PC-9 (cell line): Measurements from ENCODE around the gene FGB. TPM values are rescaled to one million over a fixed set of nuclear protein-coding genes. Genes with fewer than 3 reads are reported as not detected.

Experiments
- BruUV-seq: library from RNA; stranded (reverse); fragments of 400-500 nt; replicated peaks from 2 replicates; lab custom pipeline; 2021; lab: Mats Ljungman, UMichigan
- CTCF ChIA-PET: fragments of 300-600 bp; sonication (Branson Sonifier 250); formaldehyde crosslinking; loops from one replicate; lab custom pipeline; 2022; ENCODE audit warnings: antibody characterized with exemption; lab: Charles Lee
- POLR2A ChIA-PET: fragments of 300-600 bp; sonication (Branson Sonifier 250); formaldehyde crosslinking; loops from one replicate; lab custom pipeline; 2022; ENCODE audit warnings: antibody characterized with exemption; ENCODE audit not compliant: unreplicated experiment; lab: Charles Lee
- DNase-seq, 2 experiments: peaks; one replicate each; pipeline versions ENCODE4 v3.0.0 to v3.0.0-alpha.2; 2015 to 2022; ENCODE audit warnings: mixed read lengths in 1 of 2
- H2AFZ ChIP-seq: fragments of 200-600 bp; sonication (generic); 2 replicates; pipeline ENCODE4 v1.8.1; 2017; ENCODE audit warnings: antibody characterized with exemption
- H3F3A ChIP-seq: fragments of 200-600 bp; sonication (generic); 2 replicates; pipeline ENCODE4 v1.8.1; 2017; ENCODE audit warnings: antibody characterized with exemption, mild to moderate bottlenecking, low read depth; ENCODE audit not compliant: insufficient read depth
- H3K27ac ChIP-seq: fragments of 200-600 bp; sonication (generic); 2 replicates; pipeline ENCODE4 v1.6.1; 2016; ENCODE audit warnings: mixed run types
- H3K27me3 ChIP-seq: fragments of 200-600 bp; sonication (generic); 2 replicates; pipeline ENCODE4 v1.6.1; 2016; ENCODE audit warnings: low read depth, mixed run types; ENCODE audit not compliant: insufficient read depth
- H3K36me3 ChIP-seq: fragments of 200-600 bp; sonication (generic); 2 replicates; pipeline ENCODE4 v1.6.1; 2016; ENCODE audit warnings: low read depth, mixed run types
- H3K4me1 ChIP-seq: fragments of 200-600 bp; sonication (generic); replicated peaks from 2 replicates; pipeline ENCODE4 v1.6.1; 2016; ENCODE audit warnings: mixed run types; ENCODE audit not compliant: insufficient read depth
- H3K4me2 ChIP-seq: fragments of 200-600 bp; sonication (generic); 2 replicates; pipeline ENCODE4 v1.6.1; 2017; ENCODE audit warnings: mixed run types
- H3K4me3 ChIP-seq: fragments of 200-600 bp; sonication (generic); 2 replicates; pipeline ENCODE4 v1.6.1; 2016; ENCODE audit warnings: mixed run types
- H3K79me2 ChIP-seq: fragments of 200-600 bp; sonication (generic); 2 replicates; pipeline ENCODE4 v1.6.1; 2017; ENCODE audit warnings: low read depth, mixed run types
- H3K9me2 ChIP-seq: fragments of 200-600 bp; sonication (generic); 2 replicates; pipeline ENCODE4 v1.8.1; 2017; ENCODE audit warnings: mild to moderate bottlenecking; ENCODE audit not compliant: insufficient read depth
- H3K9me3 ChIP-seq: fragments of 200-600 bp; sonication (generic); 2 replicates; pipeline ENCODE4 v1.8.1; 2016; ENCODE audit warnings: low read depth; ENCODE audit not compliant: insufficient read depth
- H4K20me1 ChIP-seq: fragments of 200-600 bp; sonication (generic); 2 replicates; pipeline ENCODE4 v1.8.1; 2017; ENCODE audit not compliant: insufficient read depth
- CTCF ChIP-seq: fragments of 200-600 bp; sonication (generic); conservative IDR thresholded peaks from 2 replicates; pipeline ENCODE4 v1.6.1; 2017; ENCODE audit warnings: mixed run types, antibody characterized with exemption, mild to moderate bottlenecking, moderate library complexity
- EZH2 ChIP-seq: fragments of 200-600 bp; sonication (generic); IDR thresholded peaks from 2 replicates; pipeline ENCODE4 v1.8.0; 2017; ENCODE audit warnings: antibody characterized with exemption, low read depth
- intact Hi-C: fragments of 100-400 bp; cut with micrococcal nuclease; formaldehyde crosslinking; loops from one replicate; pipeline ENCODE4 v1.10.0; 2022; ENCODE audit not compliant: unreplicated experiment
- total RNA-seq: library from RNA; stranded (reverse); gene quantifications from 2 replicates; pipeline ENCODE4 v1.2.3, GENCODE V29; 2021

Gene FGB
- total RNA-seq, 1 experiment from 2014 or later: not detected

GRCh38 chr4:154604696-154605200 is 41.9 kb downstream of the FGB start:
- Histone ChIP-seq H3K79me2 (no peaks in the 10 kb centered on the region), H3K9me3 (no peaks in the 10 kb centered on the region), H3F3A (no peaks in the 10 kb centered on the region), H3K4me1 (peaks cover 10% of the 10 kb centered on the region), H3K27ac (no peak overlapping the region), H3K4me3 (no peak overlapping the region), H3K4me2 (no peak overlapping the region), H3K9me2 (no peaks in the 10 kb centered on the region), H3K27me3 (no peaks in the 10 kb centered on the region), H3K36me3 (no peaks in the 10 kb centered on the region), H4K20me1 (no peaks in the 10 kb centered on the region), H2AFZ (no peak overlapping the region)
- intact Hi-C loops: no loop called here
- ChIA-PET POLR2A (no interaction called here), CTCF (no interaction called here)
- no peak for DNase-seq
- no peak for TF ChIP-seq CTCF
- no peak for TF ChIP-seq EZH2
- BruUV-seq: no TSS peak

- H3K79me2 ChIP-seq: no peaks in the 10 kb centered on the region
- TF ChIP-seq EZH2: no peak
- TF ChIP-seq CTCF: no peak
- H3K4me1 ChIP-seq: peaks cover 10% of the 10 kb centered on the region
- BruUV-seq: no TSS peak
- no peaks in the 10 kb centered on the region for H3K27me3 ChIP-seq
- H3F3A ChIP-seq: no peaks in the 10 kb centered on the region
- no peaks in the 10 kb centered on the region for H4K20me1 ChIP-seq
- intact Hi-C loops: no loop called here
- POLR2A ChIA-PET: no interaction called here
- H2AFZ ChIP-seq: no peak overlapping the region
- CTCF ChIA-PET: interaction anchor here (0.7 kb wide), 1 partner anchor 581 kb away, joined by 3 read pairs; no protein-coding TSS in a partner anchor
- H3K9me3 ChIP-seq: no peaks in the 10 kb centered on the region
- no peak for DNase-seq
- no peak overlapping the region for H3K27ac ChIP-seq
- H3K4me2 ChIP-seq: no peak overlapping the region
- H3K4me3 ChIP-seq: no peak overlapping the region
- no peaks in the 10 kb centered on the region for H3K9me2 ChIP-seq
- H3K36me3 ChIP-seq: no peaks in the 10 kb centered on the region
Observed at GRCh38 chr4:154606728-154607723, 44.2 kb downstream of the FGB start.

GRCh38 chr4:154608361-154609252 is 45.8 kb downstream of the FGB start:
- Histone ChIP-seq H3K79me2 (no peaks in the 10 kb centered on the region), H3K36me3 (no peaks in the 10 kb centered on the region), H3K9me2 (no peaks in the 10 kb centered on the region), H3K9me3 (no peaks in the 10 kb centered on the region), H3K4me1 (no peaks in the 10 kb centered on the region), H3K27me3 (no peaks in the 10 kb centered on the region), H2AFZ (no peak overlapping the region), H3F3A (no peaks in the 10 kb centered on the region), H3K27ac (no peak overlapping the region), H3K4me3 (no peak overlapping the region), H3K4me2 (no peak overlapping the region), H4K20me1 (no peaks in the 10 kb centered on the region)
- DNase-seq: no peak
- no TSS peak for BruUV-seq
- TF ChIP-seq EZH2: no peak
- TF ChIP-seq CTCF: no peak
- ChIA-PET POLR2A (no interaction called here), CTCF (no interaction called here)
- intact Hi-C loops: no loop called here
